ENCODE measurements around the gene ZNF559. TPM values are rescaled to one million over a fixed set of nuclear protein-coding genes. Genes with fewer than 3 reads are reported as not detected.
"Not testable (repeated sequence)": the region's sequence is repeated elsewhere in the genome, so short reads cannot be mapped to it uniquely, and the experiment has no call there.

The ZNF559 gene
- total and polyA plus RNA-seq, 9 donors, result 22.7 to 45.3 (median 27.3) TPM

DNA sequence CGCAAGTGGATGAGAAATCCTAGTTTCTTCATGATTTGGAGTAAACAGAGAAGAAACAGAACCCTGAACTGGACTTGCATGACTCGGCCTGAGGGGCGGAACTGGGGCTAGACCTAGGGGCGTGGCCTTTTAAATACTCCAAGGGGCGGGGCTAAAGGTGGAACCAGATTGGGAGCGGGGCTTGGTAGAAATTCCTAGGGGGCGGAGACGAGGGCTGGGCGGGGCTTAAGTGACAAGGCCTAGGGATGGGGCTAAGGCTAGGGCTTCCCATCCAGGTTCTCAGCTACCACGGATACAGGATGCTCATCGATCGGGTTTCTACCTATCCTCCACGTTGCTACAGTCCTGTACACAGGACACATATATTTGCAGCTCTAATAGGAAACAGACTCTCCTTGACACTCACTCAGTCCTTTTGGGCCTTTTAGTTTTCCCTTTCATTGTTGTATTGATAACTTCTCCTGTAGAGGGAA lies 14.0 kb upstream of the ZNF559 start:
- WGBS, 3 donors, result 2 to 6% (median 3%) methylated on average over 13 of the region's 13 CpGs
- no peaks in the 10 kb centered on the region for H3K36me3 ChIP-seq
- H3K4me3 ChIP-seq, result peak overlapping the region; percentile 97
- peak; percentile 95 to 96 (median 95) for DNase-seq
- intact Hi-C loops (cut with DNase I), result loop anchor here in 2 of 4 donors (5.0 to 10.0 kb wide), 3 partner anchors 275 to 485 kb away; partner anchors contain the start of genes ZNF121 (in 1 of the 2) and ZNF561 (in 1 of the 2)
- H3K27ac ChIP-seq, result peak overlapping the region; percentile 72 to 90
- TF ChIP-seq, protein P1, sequence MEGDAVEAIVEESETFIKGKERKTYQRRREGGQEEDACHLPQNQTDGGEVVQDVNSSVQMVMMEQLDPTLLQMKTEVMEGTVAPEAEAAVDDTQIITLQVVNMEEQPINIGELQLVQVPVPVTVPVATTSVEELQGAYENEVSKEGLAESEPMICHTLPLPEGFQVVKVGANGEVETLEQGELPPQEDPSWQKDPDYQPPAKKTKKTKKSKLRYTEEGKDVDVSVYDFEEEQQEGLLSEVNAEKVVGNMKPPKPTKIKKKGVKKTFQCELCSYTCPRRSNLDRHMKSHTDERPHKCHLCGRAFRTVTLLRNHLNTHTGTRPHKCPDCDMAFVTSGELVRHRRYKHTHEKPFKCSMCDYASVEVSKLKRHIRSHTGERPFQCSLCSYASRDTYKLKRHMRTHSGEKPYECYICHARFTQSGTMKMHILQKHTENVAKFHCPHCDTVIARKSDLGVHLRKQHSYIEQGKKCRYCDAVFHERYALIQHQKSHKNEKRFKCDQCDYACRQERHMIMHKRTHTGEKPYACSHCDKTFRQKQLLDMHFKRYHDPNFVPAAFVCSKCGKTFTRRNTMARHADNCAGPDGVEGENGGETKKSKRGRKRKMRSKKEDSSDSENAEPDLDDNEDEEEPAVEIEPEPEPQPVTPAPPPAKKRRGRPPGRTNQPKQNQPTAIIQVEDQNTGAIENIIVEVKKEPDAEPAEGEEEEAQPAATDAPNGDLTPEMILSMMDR (IDR thresholded peaks at IDR 0.05), result no peak
- TF ChIP-seq POLR2A (IDR thresholded peaks at IDR 0.05) (no peak), EP300 (IDR thresholded peaks at IDR 0.05) (no peak)
- peaks cover 0 to 5% of the 10 kb centered on the region in 2 donors for H3K9me3 ChIP-seq
- no peaks in the 10 kb centered on the region for H3K27me3 ChIP-seq
- H3K4me1 ChIP-seq (ENCODE audit: insufficient read depth), result peaks cover 1% of the 10 kb centered on the region

DNA sequence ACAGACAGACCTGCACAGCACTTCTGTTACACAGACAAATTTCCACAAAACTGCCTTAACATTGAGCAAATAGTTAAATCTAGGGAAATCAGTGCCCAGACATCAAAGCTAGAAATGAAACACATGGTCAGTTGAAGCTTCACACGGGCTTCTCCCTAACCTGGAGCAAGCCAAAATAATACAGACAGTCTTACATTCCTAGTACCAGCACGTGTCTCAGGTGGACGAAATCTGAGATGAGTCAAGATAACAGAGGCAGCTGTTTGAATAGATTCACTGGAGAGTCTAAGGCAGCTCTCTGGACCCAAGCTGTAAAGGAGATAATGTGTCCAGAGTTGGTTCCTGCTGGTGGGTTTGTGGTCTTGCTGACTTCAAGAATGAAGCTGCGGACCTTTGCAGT lies 10.2 kb upstream of the ZNF559 start:
- Histone ChIP-seq H3K27me3 (no peaks in the 10 kb centered on the region), H3K4me1 (ENCODE audit: insufficient read depth) (no peaks in the 10 kb centered on the region), H3K27ac (no peak overlapping the region), H3K36me3 (no peaks in the 10 kb centered on the region), H3K9me3 (no peaks in the 10 kb centered on the region), H3K4me3 (no peak overlapping the region)
- no peak for DNase-seq
- intact Hi-C loops (cut with DNase I), result loop anchor here in 2 of 4 donors (5.0 to 10.0 kb wide), 2 partner anchors 309 to 481 kb away; partner anchors contain the start of gene ZNF561 (in 1 of the 2)
- TF ChIP-seq POLR2A (IDR thresholded peaks at IDR 0.05), result no peak
- no peak for TF ChIP-seq EP300 (IDR thresholded peaks at IDR 0.05)
- TF ChIP-seq, protein P1 (IDR thresholded peaks at IDR 0.05), result no peak
- 55 to 69% (median 60%) methylated on average over 4 of the region's 4 CpGs for WGBS, 3 donors

DNA sequence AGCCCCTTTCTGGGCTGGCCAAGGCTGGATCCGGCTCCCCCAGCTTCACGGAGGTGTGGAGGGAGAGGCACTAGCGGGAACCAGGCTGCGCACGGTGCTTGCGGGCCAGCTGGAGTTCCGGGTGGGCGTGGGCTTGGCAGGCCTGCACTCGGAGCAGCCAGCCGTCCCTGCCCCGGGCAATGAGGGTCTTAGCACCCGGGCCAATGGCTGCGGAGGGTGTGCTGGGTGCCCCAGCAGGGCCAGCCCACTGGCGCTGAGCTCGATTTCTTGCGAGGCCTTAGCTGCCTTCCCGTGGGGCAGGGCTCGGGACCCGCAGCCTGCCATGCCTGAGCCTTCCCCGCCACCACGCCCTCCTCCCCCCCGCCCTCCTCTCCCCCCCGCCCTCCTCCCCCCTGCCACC lies 2.6 kb upstream of the ZNF559 start:
- intact Hi-C loops (cut with DNase I), result loop anchor here in 2 of 4 donors (5.0 to 10.0 kb wide), 2 partner anchors 466 to 493 kb away; partner anchors contain the start of gene FBXL12 (in 1 of the 2)
- 91 to 97% (median 96%) methylated on average over 19 to 23 of the region's 23 CpGs for WGBS, 3 donors
- H3K9me3 ChIP-seq, result no peaks in the 10 kb centered on the region
- no peak overlapping the region for H3K27ac ChIP-seq
- H3K4me1 ChIP-seq (ENCODE audit: insufficient read depth), result no peaks in the 10 kb centered on the region
- no peak for DNase-seq
- no peak overlapping the region for H3K4me3 ChIP-seq
- no peaks in the 10 kb centered on the region for H3K36me3 ChIP-seq
- no peaks in the 10 kb centered on the region for H3K27me3 ChIP-seq
- no peak for TF ChIP-seq POLR2A (IDR thresholded peaks at IDR 0.05)

DNA sequence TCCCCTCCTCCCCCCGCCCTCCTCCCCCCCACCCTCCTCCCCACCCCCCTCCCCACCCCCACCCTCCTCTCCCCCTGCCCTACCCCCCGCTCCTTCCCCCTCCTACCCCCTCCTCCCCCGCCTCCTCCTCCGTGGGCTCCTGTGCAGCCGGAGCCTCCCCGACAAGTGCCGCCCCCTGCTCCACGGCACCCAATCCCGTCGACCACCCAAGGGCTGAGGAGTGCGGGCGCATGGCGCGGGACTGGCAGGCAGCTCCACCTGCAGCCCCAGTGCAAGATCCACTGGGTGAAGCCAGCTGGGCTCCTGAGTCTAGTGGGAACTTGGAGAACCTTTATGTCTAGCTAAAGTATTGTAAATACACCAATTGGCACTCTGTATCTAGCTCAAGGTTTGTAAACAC lies 2.2 kb upstream of the ZNF559 start:
- not testable (repeated sequence) for H3K27ac ChIP-seq; H3K9me3 ChIP-seq; H3K36me3 ChIP-seq; H3K4me1 ChIP-seq (ENCODE audit: insufficient read depth); DNase-seq; H3K27me3 ChIP-seq; H3K4me3 ChIP-seq
- WGBS, 3 donors, result 94 to 98% (median 97%) methylated on average over 8 to 12 of the region's 14 CpGs
- intact Hi-C loops (cut with DNase I), result loop anchor here in 2 of 4 donors (5.0 to 10.0 kb wide), 2 partner anchors 466 to 493 kb away; partner anchors contain the start of gene FBXL12 (in 1 of the 2)

DNA sequence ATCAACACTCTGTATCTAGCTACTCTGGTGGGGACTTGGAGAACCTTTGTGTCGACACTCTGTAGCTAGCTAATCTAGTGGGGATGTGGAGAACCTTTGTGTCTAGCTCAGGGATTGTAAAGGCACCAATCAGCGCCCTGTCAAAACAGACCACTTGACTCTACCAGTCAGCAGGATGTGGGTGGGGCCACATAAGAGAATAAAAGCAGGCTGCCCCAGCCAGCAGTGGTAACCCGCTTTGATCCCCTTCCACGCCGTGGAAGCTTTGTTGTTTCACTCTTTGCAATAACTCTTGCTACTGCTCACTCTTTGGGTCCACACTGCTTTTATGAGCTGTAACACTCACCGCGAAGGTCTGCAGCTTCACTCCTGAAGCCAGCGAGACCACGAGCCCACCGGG lies 1.8 kb upstream of the ZNF559 start:
- intact Hi-C loops (cut with DNase I), result loop anchor here in 2 of 4 donors (5.0 to 10.0 kb wide), 2 partner anchors 465 to 493 kb away; partner anchors contain the start of gene FBXL12 (in 1 of the 2)
- not testable (repeated sequence) for H3K27ac ChIP-seq; H3K4me3 ChIP-seq; H3K4me1 ChIP-seq (ENCODE audit: insufficient read depth); H3K9me3 ChIP-seq; H3K36me3 ChIP-seq; H3K27me3 ChIP-seq; DNase-seq
- WGBS, 3 donors, result 96% methylated on average over 10 of the region's 10 CpGs

DNA sequence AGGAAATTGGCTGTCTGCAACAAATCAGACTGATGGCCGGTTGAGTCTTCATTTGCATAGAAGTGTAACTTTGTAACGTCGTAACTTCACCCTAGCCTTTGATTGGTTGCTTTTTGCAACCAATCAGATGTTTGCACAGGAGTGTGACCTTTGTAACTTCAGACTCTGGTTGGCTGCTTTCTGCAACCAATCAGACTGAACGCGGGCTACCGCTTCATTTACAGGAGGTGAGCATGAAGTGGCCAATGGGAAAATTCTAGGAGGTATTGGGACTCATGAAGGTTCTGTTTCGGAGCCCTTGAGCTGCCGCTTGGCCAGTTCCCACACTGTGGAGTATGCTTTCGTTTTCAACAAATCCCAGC lies 441 bp upstream of the ZNF559 start:
- peak overlapping the region; percentile 61 to 77 for H3K27ac ChIP-seq
- H3K27me3 ChIP-seq, result no peaks in the 10 kb centered on the region
- peak overlapping the region; percentile 91 for H3K4me3 ChIP-seq
- no peaks in the 10 kb centered on the region for H3K36me3 ChIP-seq
- TF ChIP-seq POLR2A (IDR thresholded peaks at IDR 0.05) (no peak), EP300 (IDR thresholded peaks at IDR 0.05) (no peak)
- TF ChIP-seq, protein P1 (IDR thresholded peaks at IDR 0.05), result no peak
- no peaks in the 10 kb centered on the region for H3K4me1 ChIP-seq (ENCODE audit: insufficient read depth)
- peaks cover 0 to 5% of the 10 kb centered on the region in 2 donors for H3K9me3 ChIP-seq
- intact Hi-C loops (cut with DNase I), result loop anchor here in 2 of 4 donors (5.0 to 10.0 kb wide), 2 partner anchors 464 to 491 kb away; partner anchors contain the start of gene FBXL12 (in 1 of the 2)
- WGBS, 3 donors, result 1 to 3% (median 1%) methylated on average over 9 of the region's 9 CpGs
- DNase-seq, result peak; percentile 66 to 75 (median 71)

All from ovary (tissue), 9 donors.